CD4-positive, alpha-beta T cell treated with Interleukin-4 for 1 hour (primary cell): ENCODE results near the gene ARID5B.
"Not testable (repeated sequence)": the region's sequence is repeated elsewhere in the genome, so short reads cannot be mapped to it uniquely, and the experiment has no call there.

Source experiments
- DNase-seq, 2 donors: peaks; one replicate each; pipeline ENCODE4 v3.0.0-alpha.2; 2020 to 2022

The ARID5B gene

GRCh38 chr10:61900829-61901792 is at the start of gene ARID5B:
Gene ARID5B (plus strand): TSS chr10:61901699. CDS start chr10:61901710, 11 bp downstream.
- peak; percentile 59 to 78 for DNase-seq

GRCh38 chr10:61852261-61852660 is 49.2 kb upstream of the ARID5B start:
- DNase-seq, result no peak

- DNase-seq, result no peak
Measured at GRCh38 chr10:61855771-61856170, 45.7 kb upstream of the ARID5B start.

GRCh38 chr10:61857746-61858145 is 43.8 kb upstream of the ARID5B start:
- no peak for DNase-seq

- DNase-seq, result no peak
Measured at GRCh38 chr10:61859786-61860185, 41.7 kb upstream of the ARID5B start.

- no peak for DNase-seq
Measured at GRCh38 chr10:61860964-61861758, 40.3 kb upstream of the ARID5B start.

GRCh38 chr10:61863981-61864380 is 37.5 kb upstream of the ARID5B start:
- no peak for DNase-seq

- no peak for DNase-seq
Measured at GRCh38 chr10:61866700-61867368, 34.7 kb upstream of the ARID5B start.

GRCh38 chr10:61867374-61867773 is 34.1 kb upstream of the ARID5B start:
- DNase-seq, result not testable (repeated sequence)

GRCh38 chr10:61867817-61868216 is 33.7 kb upstream of the ARID5B start:
- DNase-seq, result peak; percentile 76 to 77

GRCh38 chr10:61869041-61869675 is 32.3 kb upstream of the ARID5B start:
- DNase-seq, result no peak

- DNase-seq, result no peak
Measured at GRCh38 chr10:61869774-61870525, 31.5 kb upstream of the ARID5B start.

- no peak for DNase-seq
Measured at GRCh38 chr10:61870526-61870895, 31.0 kb upstream of the ARID5B start.

- DNase-seq, result no peak
Measured at GRCh38 chr10:61871487-61871886, 30.0 kb upstream of the ARID5B start.

- no peak for DNase-seq
Measured at GRCh38 chr10:61877887-61878739, 23.4 kb upstream of the ARID5B start.

- no peak for DNase-seq
Measured at GRCh38 chr10:61878740-61879068, 22.8 kb upstream of the ARID5B start.

GRCh38 chr10:61882621-61883370 is 18.7 kb upstream of the ARID5B start:
- DNase-seq, result no peak

GRCh38 chr10:61883371-61884025 is 18.0 kb upstream of the ARID5B start:
- no peak for DNase-seq

GRCh38 chr10:61887772-61888171 is 13.7 kb upstream of the ARID5B start:
- DNase-seq, result no peak

- DNase-seq, result no peak
Measured at GRCh38 chr10:61888744-61889143, 12.8 kb upstream of the ARID5B start.
